ENCODE results near the gene NTN1.

Gene NTN1

GRCh38 chr17:9167379-9167778 lies 146.1 kb downstream of the NTN1 start:
- Histone ChIP-seq H3K9me2 (ENCODE audit: low read depth, low read length) (no peaks in the 10 kb centered on the region), H3K79me2 (ENCODE audit: insufficient read depth, low read length) (no peaks in the 10 kb centered on the region), H3K36me3 (ENCODE audit: insufficient read depth, low read length) (no peaks in the 10 kb centered on the region), H3K4me1 (ENCODE audit: insufficient read depth, low read length, severe bottlenecking) (no peaks in the 10 kb centered on the region), H3F3A (ENCODE audit: insufficient read depth, low read length) (no peaks in the 10 kb centered on the region), H3K4me2 (ENCODE audit: low read length) (no peak overlapping the region), H3K27me3 (ENCODE audit: insufficient read depth, low read length) (no peaks in the 10 kb centered on the region; the same call in 1 of the 2 replicates), H3K9me3 (ENCODE audit: low read length) (no peaks in the 10 kb centered on the region), H3K27ac (ENCODE audit: low read depth, low read length, poor library complexity, severe bottlenecking) (no peak overlapping the region), H3K9ac (ENCODE audit: low read length) (no peak overlapping the region), H4K20me1 (ENCODE audit: insufficient read depth, low read length) (no peaks in the 10 kb centered on the region), H3K4me3 (ENCODE audit: low read depth, low read length, poor library complexity, severe bottlenecking) (no peak overlapping the region), H2AFZ (ENCODE audit: low read length) (no peak overlapping the region)
- no peak for TF ChIP-seq EZH2 (IDR thresholded peaks at IDR 0.05; ENCODE audit: borderline replicate concordance, low read length)
- no peak for TF ChIP-seq CTCF (IDR thresholded peaks at IDR 0.05; ENCODE audit: low read length)

- Histone ChIP-seq H3K9me2 (ENCODE audit: low read depth, low read length) (no peaks in the 10 kb centered on the region), H3K27me3 (ENCODE audit: insufficient read depth, low read length) (no peaks in the 10 kb centered on the region; the same call in 1 of the 2 replicates), H3K27ac (ENCODE audit: low read depth, low read length, poor library complexity, severe bottlenecking) (no peak overlapping the region), H3K4me2 (ENCODE audit: low read length) (no peak overlapping the region), H3K36me3 (ENCODE audit: insufficient read depth, low read length) (no peaks in the 10 kb centered on the region), H2AFZ (ENCODE audit: low read length) (no peak overlapping the region), H3K9ac (ENCODE audit: low read length) (no peak overlapping the region), H3K4me1 (ENCODE audit: insufficient read depth, low read length, severe bottlenecking) (no peaks in the 10 kb centered on the region), H3F3A (ENCODE audit: insufficient read depth, low read length) (no peaks in the 10 kb centered on the region), H4K20me1 (ENCODE audit: insufficient read depth, low read length) (no peaks in the 10 kb centered on the region), H3K4me3 (ENCODE audit: low read depth, low read length, poor library complexity, severe bottlenecking) (no peak overlapping the region), H3K9me3 (ENCODE audit: low read length) (no peaks in the 10 kb centered on the region), H3K79me2 (ENCODE audit: insufficient read depth, low read length) (no peaks in the 10 kb centered on the region)
- no peak for TF ChIP-seq CTCF (IDR thresholded peaks at IDR 0.05; ENCODE audit: low read length)
- TF ChIP-seq EZH2 (IDR thresholded peaks at IDR 0.05; ENCODE audit: borderline replicate concordance, low read length) = no peak
Measured at GRCh38 chr17:9169116-9169515, 147.8 kb downstream of the NTN1 start.

GRCh38 chr17:9170336-9170735 lies 149.0 kb downstream of the NTN1 start:
- H3K79me2 ChIP-seq (ENCODE audit: insufficient read depth, low read length) = no peaks in the 10 kb centered on the region

More at GRCh38 chr17:9170336-9170735, 149.0 kb downstream of the NTN1 start:
- no peaks in the 10 kb centered on the region for H4K20me1 ChIP-seq (ENCODE audit: insufficient read depth, low read length)
- H3K27ac ChIP-seq (ENCODE audit: low read depth, low read length, poor library complexity, severe bottlenecking) = no peak overlapping the region
- no peaks in the 10 kb centered on the region; the same call in 1 of the 2 replicates for H3K27me3 ChIP-seq (ENCODE audit: insufficient read depth, low read length)
- H3K9me2 ChIP-seq (ENCODE audit: low read depth, low read length) = no peaks in the 10 kb centered on the region
- H3K4me1 ChIP-seq (ENCODE audit: insufficient read depth, low read length, severe bottlenecking) = no peaks in the 10 kb centered on the region
- no peaks in the 10 kb centered on the region for H3F3A ChIP-seq (ENCODE audit: insufficient read depth, low read length)
- H3K9ac ChIP-seq (ENCODE audit: low read length) = no peak overlapping the region
- H3K9me3 ChIP-seq (ENCODE audit: low read length) = no peaks in the 10 kb centered on the region
- H3K36me3 ChIP-seq (ENCODE audit: insufficient read depth, low read length) = no peaks in the 10 kb centered on the region
- H2AFZ ChIP-seq (ENCODE audit: low read length) = no peak overlapping the region
- no peak overlapping the region for H3K4me3 ChIP-seq (ENCODE audit: low read depth, low read length, poor library complexity, severe bottlenecking)
- TF ChIP-seq EZH2 (IDR thresholded peaks at IDR 0.05; ENCODE audit: borderline replicate concordance, low read length) (no peak), CTCF (IDR thresholded peaks at IDR 0.05; ENCODE audit: low read length) (no peak)
- H3K4me2 ChIP-seq (ENCODE audit: low read length) = no peak overlapping the region

Measured in OCI-LY1 (cell line).